HUES64 (cell line): Measurements from ENCODE around the gene ATP2C2.

ENCODE experiments used
- H3K27ac ChIP-seq: 2 replicates; pipeline ENCODE4 v1.7.0; 2013; ENCODE audit warnings: low read depth, low read length, inconsistent platforms
- H3K27me3 ChIP-seq: 2 replicates; pipeline ENCODE4 v1.6.1; 2013; ENCODE audit warnings: mild to moderate bottlenecking, low read length; ENCODE audit not compliant: insufficient read depth
- H3K36me3 ChIP-seq: 2 replicates; pipeline ENCODE4 v1.6.1; 2013; ENCODE audit warnings: mild to moderate bottlenecking, low read length; ENCODE audit not compliant: insufficient read depth
- H3K4me1 ChIP-seq: 2 replicates; pipeline ENCODE4 v1.6.1; 2013; ENCODE audit warnings: mild to moderate bottlenecking, low read length, moderate library complexity; ENCODE audit not compliant: insufficient read depth
- H3K4me3 ChIP-seq: 2 replicates; pipeline ENCODE4 v1.5.1; 2013; ENCODE audit warnings: mild to moderate bottlenecking, low read length, moderate library complexity
- H3K9ac ChIP-seq: 2 replicates; pipeline ENCODE4 v1.6.1; 2013; ENCODE audit warnings: mild to moderate bottlenecking, low read depth, low read length
- H3K9me3 ChIP-seq: 2 replicates; pipeline ENCODE4 v1.6.1; 2013; ENCODE audit warnings: low read depth, low read length; ENCODE audit not compliant: insufficient read depth
- WGBS: fragments of 150-250, 120-280 bp; methylation state at CpG from one replicate; pipeline ENCODE4 v1.1.7; 2013; ENCODE audit warnings: missing lambda C conversion rate; 5-methylcytosine and 5-hydroxymethylcytosine counted together

ATP2C2 gene

DNA sequence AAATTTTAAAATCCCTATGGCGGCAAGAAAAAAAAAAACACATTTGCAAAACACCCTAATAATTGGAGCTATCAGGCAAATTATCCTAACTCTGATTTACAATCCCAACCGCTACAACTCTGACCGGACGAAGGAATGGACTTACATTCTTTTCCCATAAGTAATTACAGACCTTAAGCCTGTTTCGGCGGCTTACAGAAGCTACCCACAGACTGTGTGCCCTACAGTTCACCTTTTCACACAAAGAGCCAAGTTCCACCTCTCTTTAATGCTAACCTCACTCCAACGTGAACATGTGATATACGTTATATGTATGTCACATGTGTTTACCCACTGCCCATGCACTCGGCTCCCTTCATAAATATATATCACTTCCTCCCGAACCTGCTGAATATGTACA, 144.8 kb downstream of the ATP2C2 start:
- H3K9ac ChIP-seq = no peak overlapping the region
- H3K4me3 ChIP-seq = no peak overlapping the region
- H3K27ac ChIP-seq = no peak overlapping the region
- H3K9me3 ChIP-seq = no peaks in the 10 kb centered on the region
- peaks cover 21% of the 10 kb centered on the region for H3K4me1 ChIP-seq
- no peaks in the 10 kb centered on the region for H3K27me3 ChIP-seq
- 94% methylated on average over 10 of the region's 10 CpGs for WGBS
- no peaks in the 10 kb centered on the region for H3K36me3 ChIP-seq

DNA sequence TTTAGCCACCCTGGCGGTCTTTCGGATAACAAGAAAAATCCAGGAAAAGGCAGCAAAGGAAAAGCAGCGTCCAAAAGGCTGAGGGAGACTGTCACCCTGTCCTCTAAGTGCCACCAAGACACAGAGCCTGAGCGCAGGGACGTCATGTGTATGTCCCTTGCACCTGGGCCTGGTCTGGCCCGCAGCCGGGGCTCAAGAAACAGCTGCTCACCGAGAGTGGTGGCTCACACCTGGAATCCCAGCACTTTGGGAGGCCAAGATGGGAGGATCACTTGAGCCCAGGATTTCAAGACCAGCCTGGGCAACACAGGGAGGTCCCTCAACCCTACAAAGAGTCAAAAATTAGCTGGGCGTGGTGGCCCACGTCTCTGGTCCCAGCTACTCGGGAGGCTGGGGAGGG, 145.3 kb downstream of the ATP2C2 start:
- Histone ChIP-seq H3K9me3 (no peaks in the 10 kb centered on the region), H3K9ac (no peak overlapping the region), H3K27ac (no peak overlapping the region), H3K27me3 (no peaks in the 10 kb centered on the region), H3K4me3 (no peak overlapping the region), H3K4me1 (peaks cover 21% of the 10 kb centered on the region), H3K36me3 (no peaks in the 10 kb centered on the region)
- 88% methylated on average over 11 of the region's 11 CpGs for WGBS
